ENCODE data around the gene RECQL5.

GRCh38 chr17:75650874-75651273 lies 16.1 kb downstream of the RECQL5 start:
- no peak for TF ChIP-seq CTCF (IDR thresholded peaks at IDR 0.05)
- TF ChIP-seq POLR2A (IDR thresholded peaks at IDR 0.05), result no peak

Measured in tibial nerve (tissue), 3 donors.